OCI-LY7 (cell line): Measurements from ENCODE around the gene BRI3BP. TPM values are rescaled to one million over a fixed set of nuclear protein-coding genes. Genes with fewer than 3 reads are reported as not detected.
"Not testable (repeated sequence)": the region's sequence is repeated elsewhere in the genome, so short reads cannot be mapped to it uniquely, and the experiment has no call there.

Experiments
- BruUV-seq: library from RNA; stranded (reverse); fragments of 400-500 nt; replicated peaks from 2 replicates; lab custom pipeline; 2021; lab: Mats Ljungman, UMichigan
- CTCF ChIA-PET: fragments of 300-600 bp; sonication (Branson Sonifier 250); formaldehyde crosslinking; loops from one replicate; lab custom pipeline; 2022; ENCODE audit warnings: antibody characterized with exemption; ENCODE audit not compliant: unreplicated experiment; lab: Charles Lee
- POLR2A ChIA-PET: fragments of 300-600 bp; sonication (Branson Sonifier 250); formaldehyde crosslinking; loops from one replicate; lab custom pipeline; 2022; ENCODE audit warnings: antibody characterized with exemption; lab: Charles Lee
- DNase-seq: peaks from one replicate; pipeline ENCODE4 v3.0.0-alpha.2; 2015; ENCODE audit warnings: low spot score
- H2AFZ ChIP-seq: fragments of 200-600 bp; sonication (generic), shearing (Covaris generic); 2 replicates; pipeline ENCODE4 v1.6.1; 2014; ENCODE audit warnings: mild to moderate bottlenecking, antibody characterized with exemption, low read length, moderate library complexity
- H3K27ac ChIP-seq: fragments of 200-600 bp; sonication (generic); 2 replicates; pipeline ENCODE4 v1.5.1; 2014; ENCODE audit warnings: mixed run types, low read depth, mild to moderate bottlenecking, moderate library complexity, low read length, inconsistent platforms; ENCODE audit not compliant: poor library complexity, severe bottlenecking
- H3K36me3 ChIP-seq: fragments of 200-600 bp; sonication (generic); 2 replicates; pipeline ENCODE4 v1.6.1; 2014; ENCODE audit warnings: mild to moderate bottlenecking, antibody characterized with exemption, low read length, moderate library complexity, mixed read lengths; ENCODE audit not compliant: insufficient read depth
- H3K4me1 ChIP-seq: fragments of 200-600 bp; sonication (generic); 2 replicates; pipeline ENCODE4 v1.5.1; 2014; ENCODE audit warnings: mild to moderate bottlenecking, low read length; ENCODE audit not compliant: insufficient read depth, poor library complexity, severe bottlenecking
- H3K4me2 ChIP-seq: fragments of 200-600 bp; sonication (generic); 2 replicates; pipeline ENCODE4 v1.6.1; 2014; ENCODE audit warnings: mild to moderate bottlenecking, low read length
- H3K4me3 ChIP-seq: fragments of 200-600 bp; sonication (generic); 2 replicates; pipeline ENCODE4 v1.5.1; 2014; ENCODE audit warnings: mild to moderate bottlenecking, low read depth, low read length; ENCODE audit not compliant: poor library complexity, severe bottlenecking
- H3K79me2 ChIP-seq: fragments of 200-600 bp; sonication (generic); 2 replicates; pipeline ENCODE4 v1.6.1; 2016; ENCODE audit warnings: low read depth, mild to moderate bottlenecking, low read length, moderate library complexity, mixed read lengths; ENCODE audit not compliant: insufficient read depth
- H3K9me2 ChIP-seq: fragments of 200-600 bp; sonication (generic); 2 replicates; pipeline ENCODE4 v1.6.1; 2016; ENCODE audit warnings: mild to moderate bottlenecking, low read length, mixed read lengths; ENCODE audit not compliant: insufficient read depth
- H3K9me3 ChIP-seq: fragments of 200-600 bp; sonication (generic); 2 replicates; pipeline ENCODE4 v1.6.1; 2014; ENCODE audit warnings: mild to moderate bottlenecking, mixed run types, low read length, mixed read lengths
- H4K20me1 ChIP-seq: fragments of 200-600 bp; sonication (generic); 2 replicates; pipeline ENCODE4 v1.6.1; 2014; ENCODE audit warnings: mild to moderate bottlenecking, antibody characterized with exemption, low read length, moderate library complexity, mixed read lengths; ENCODE audit not compliant: insufficient read depth
- EZH2phosphoT487 ChIP-seq: fragments of 200-600 bp; sonication (generic); IDR thresholded peaks from 2 replicates; pipeline ENCODE4 v1.6.1; 2018; ENCODE audit warnings: low read depth, borderline replicate concordance, mild to moderate bottlenecking, mixed run types, antibody characterized with exemption, low read length, moderate library complexity, mixed read lengths
- intact Hi-C: fragments of 100-400 bp; cut with micrococcal nuclease; formaldehyde crosslinking; loops from one replicate; pipeline ENCODE4 v1.10.0; 2022; ENCODE audit not compliant: unreplicated experiment
- total RNA-seq, 2 experiments: library from RNA; depleted of rRNA in 1 of 2; stranded (reverse); fragments of >200 nt in 1 of 2; shearing (Covaris generic) in 1 of 2; gene quantifications; 2 replicates each; pipeline ENCODE4 v1.2.3, GENCODE V29; 2014 to 2022
- TF ChIP-seq, protein P1 (sequence below): fragments of 200-600 bp; sonication (generic); conservative IDR thresholded peaks from 2 replicates; pipeline ENCODE4 v1.5.1; 2014; ENCODE audit warnings: mild to moderate bottlenecking, antibody characterized with exemption, low read length, moderate library complexity, mixed read lengths

The BRI3BP gene
- total RNA-seq, 2 experiments from 2014 or later: 73.4 to 118 TPM

DNA sequence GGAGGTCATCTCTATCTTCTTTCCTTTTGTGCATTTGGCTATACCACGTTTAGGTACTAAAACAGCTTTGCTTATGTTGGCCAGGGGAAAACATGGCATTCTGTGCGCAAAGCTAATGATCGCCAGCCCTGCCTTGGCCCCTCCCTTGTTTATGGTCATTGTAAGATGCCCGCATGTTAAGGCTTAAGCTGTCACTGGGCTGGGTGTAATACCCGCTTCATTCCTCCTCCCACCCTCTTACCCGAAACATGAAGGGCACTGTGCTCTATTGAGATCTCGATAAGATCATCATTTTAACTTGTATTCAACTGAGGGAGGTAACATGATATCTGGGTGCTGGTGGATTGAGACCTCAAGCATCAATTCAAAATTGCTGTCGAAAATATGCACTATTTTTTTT lies 34.7 kb downstream of the BRI3BP start:
- Histone ChIP-seq H3K4me1 (no peaks in the 10 kb centered on the region), H3K9me2 (no peaks in the 10 kb centered on the region), H3K4me2 (no peak overlapping the region), H3K79me2 (peaks cover 14% of the 10 kb centered on the region; the same call in 1 of the 2 replicates), H3K4me3 (no peak overlapping the region), H3K9me3 (no peaks in the 10 kb centered on the region), H3K27ac (no peak overlapping the region), H3K36me3 (peaks cover 98% of the 10 kb centered on the region), H2AFZ (no peak overlapping the region), H4K20me1 (no peaks in the 10 kb centered on the region)
- no peak for DNase-seq
- TF ChIP-seq, protein P1, sequence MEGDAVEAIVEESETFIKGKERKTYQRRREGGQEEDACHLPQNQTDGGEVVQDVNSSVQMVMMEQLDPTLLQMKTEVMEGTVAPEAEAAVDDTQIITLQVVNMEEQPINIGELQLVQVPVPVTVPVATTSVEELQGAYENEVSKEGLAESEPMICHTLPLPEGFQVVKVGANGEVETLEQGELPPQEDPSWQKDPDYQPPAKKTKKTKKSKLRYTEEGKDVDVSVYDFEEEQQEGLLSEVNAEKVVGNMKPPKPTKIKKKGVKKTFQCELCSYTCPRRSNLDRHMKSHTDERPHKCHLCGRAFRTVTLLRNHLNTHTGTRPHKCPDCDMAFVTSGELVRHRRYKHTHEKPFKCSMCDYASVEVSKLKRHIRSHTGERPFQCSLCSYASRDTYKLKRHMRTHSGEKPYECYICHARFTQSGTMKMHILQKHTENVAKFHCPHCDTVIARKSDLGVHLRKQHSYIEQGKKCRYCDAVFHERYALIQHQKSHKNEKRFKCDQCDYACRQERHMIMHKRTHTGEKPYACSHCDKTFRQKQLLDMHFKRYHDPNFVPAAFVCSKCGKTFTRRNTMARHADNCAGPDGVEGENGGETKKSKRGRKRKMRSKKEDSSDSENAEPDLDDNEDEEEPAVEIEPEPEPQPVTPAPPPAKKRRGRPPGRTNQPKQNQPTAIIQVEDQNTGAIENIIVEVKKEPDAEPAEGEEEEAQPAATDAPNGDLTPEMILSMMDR: no peak
- no peak for TF ChIP-seq EZH2phosphoT487
- POLR2A ChIA-PET: interaction anchor here (0.7 to 0.8 kb wide), 2 partner anchors 17 to 161 kb away, joined by 3 to 4 read pairs; no protein-coding TSS in a partner anchor
- intact Hi-C loops: no loop called here
- CTCF ChIA-PET: no interaction called here
- BruUV-seq: no TSS peak

DNA sequence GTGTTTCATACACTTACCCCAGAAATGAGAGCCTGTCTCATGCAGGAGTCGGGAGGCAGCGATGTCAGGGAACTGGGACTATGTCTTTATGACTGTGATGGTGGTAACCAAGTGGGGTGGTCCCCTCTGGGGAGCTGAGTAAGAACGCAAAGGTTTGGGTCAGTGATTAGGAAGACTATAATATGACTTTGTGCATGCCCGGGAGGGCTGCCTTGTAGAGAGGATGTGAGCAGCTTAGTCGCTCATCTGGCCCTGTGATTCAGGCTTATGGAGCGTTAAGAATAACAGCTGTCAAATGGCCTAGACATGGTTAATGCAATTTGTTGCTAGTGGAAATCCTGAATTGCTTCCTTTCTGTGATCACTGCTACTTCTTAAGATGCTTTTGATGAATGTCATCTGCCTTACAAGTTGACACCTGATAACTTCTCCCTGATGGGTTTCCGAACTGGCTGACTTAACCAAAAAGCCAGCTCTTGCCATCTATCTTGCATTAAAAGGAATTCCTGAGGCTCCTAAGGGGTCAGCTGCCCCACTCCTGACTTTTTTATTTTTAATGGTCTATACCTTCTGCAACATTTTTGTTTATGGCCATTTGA lies 36.4 kb downstream of the BRI3BP start:
- Histone ChIP-seq H4K20me1 (no peaks in the 10 kb centered on the region), H3K36me3 (peaks cover 99% of the 10 kb centered on the region), H3K4me3 (no peak overlapping the region), H3K4me1 (no peaks in the 10 kb centered on the region), H3K9me3 (no peaks in the 10 kb centered on the region), H2AFZ (no peak overlapping the region), H3K27ac (no peak overlapping the region), H3K79me2 (peaks cover 14% of the 10 kb centered on the region; the same call in 1 of the 2 replicates), H3K9me2 (no peaks in the 10 kb centered on the region), H3K4me2 (no peak overlapping the region)
- intact Hi-C loops: no loop called here
- no TSS peak for BruUV-seq
- TF ChIP-seq EZH2phosphoT487: no peak
- TF ChIP-seq, protein P1: no peak
- no peak for DNase-seq
- ChIA-PET POLR2A (no interaction called here), CTCF (no interaction called here)

DNA sequence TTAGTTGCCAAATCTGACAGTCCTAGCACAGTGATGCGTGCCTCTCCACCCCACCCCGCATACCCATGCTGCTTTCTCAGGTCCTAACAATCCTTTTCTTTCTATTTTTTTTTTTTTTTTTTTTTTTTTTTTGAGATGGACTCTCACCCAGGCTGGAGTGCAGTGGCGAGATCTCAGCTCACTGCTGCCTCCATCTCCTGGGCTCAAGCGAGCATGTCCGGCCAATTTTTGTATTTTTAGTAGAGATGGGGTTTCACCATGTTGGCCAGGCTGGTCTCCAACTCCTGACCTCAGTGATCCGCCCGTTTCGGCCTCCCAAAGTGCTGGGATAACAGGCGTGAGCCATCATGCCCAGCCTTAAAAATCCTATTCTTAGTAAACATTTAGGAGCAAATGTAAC lies 38.0 kb downstream of the BRI3BP start:
- Histone ChIP-seq H3K36me3 (peaks cover 87% of the 10 kb centered on the region), H3K79me2 (peaks cover 14% of the 10 kb centered on the region; the same call in 1 of the 2 replicates)
- BruUV-seq, H4K20me1 ChIP-seq, H3K4me1 ChIP-seq, CTCF ChIA-PET, DNase-seq, H3K27ac ChIP-seq, H3K9me3 ChIP-seq, H2AFZ ChIP-seq, H3K4me2 ChIP-seq, intact Hi-C loops, H3K4me3 ChIP-seq, H3K9me2 ChIP-seq: not testable (repeated sequence)
- POLR2A ChIA-PET: interaction anchor here (1.0 kb wide), 1 partner anchor 129 kb away, joined by 3 read pairs; no protein-coding TSS in a partner anchor
